Esophagus (tissue), 2 donors: Measurements from ENCODE around the gene LCNL1. TPM values are rescaled to one million over a fixed set of nuclear protein-coding genes. Genes with fewer than 3 reads are reported as not detected.

Experiments used
- H3K27ac ChIP-seq, 2 donors: one replicate each; pipeline ENCODE4 v1.5.1; 2013; ENCODE audit warnings: low read depth in 2 of 2, mild to moderate bottlenecking in 2 of 2, inconsistent platforms in 1 of 2, low read length in 1 of 2, moderate library complexity in 1 of 2
- H3K27me3 ChIP-seq, 2 donors: one replicate each; pipeline ENCODE4 v1.6.1; 2013; ENCODE audit warnings: low read length in 2 of 2, control low read depth in 1 of 2, mild to moderate bottlenecking in 1 of 2; ENCODE audit not compliant: insufficient read depth in 2 of 2, control insufficient read depth in 1 of 2
- H3K36me3 ChIP-seq, 2 donors: one replicate each; pipeline ENCODE4 v1.6.1; 2013; ENCODE audit warnings: low read length in 1 of 2; ENCODE audit not compliant: control insufficient read depth in 2 of 2, insufficient read depth in 2 of 2
- H3K4me1 ChIP-seq, 2 donors: one replicate each; pipeline ENCODE4 v1.6.1; 2013; ENCODE audit warnings: low read length in 1 of 2; ENCODE audit not compliant: control insufficient read depth in 2 of 2, insufficient read depth in 2 of 2
- H3K4me3 ChIP-seq, 2 donors: one replicate each; pipeline ENCODE4 v1.5.1; 2013; ENCODE audit warnings: low read length in 2 of 2, mild to moderate bottlenecking in 2 of 2, low read depth in 1 of 2, moderate library complexity in 1 of 2
- H3K9me3 ChIP-seq, 2 donors: one replicate each; pipeline ENCODE4 v1.6.1; 2013; ENCODE audit warnings: mild to moderate bottlenecking in 2 of 2, low read depth in 1 of 2, low read length in 1 of 2, moderate library complexity in 1 of 2; ENCODE audit not compliant: control insufficient read depth in 2 of 2, insufficient read depth in 1 of 2
- WGBS, 2 donors: extraction: QIAGEN DNeasy Blood & Tissue Kit; methylation state at CpG; one replicate each; pipeline ENCODE4 v1.1.7; 2013; 5-methylcytosine and 5-hydroxymethylcytosine counted together
- polyA plus RNA-seq, 2 donors: library from polyadenylated mRNA; stranded (reverse); fragments of 200-250 nt; gene quantifications; one replicate each; pipeline ENCODE4 v1.2.3, GENCODE V29; 2013
- donor health status: healthy with polysubstance abuse.
- donor health status: Bipolar disorder and iron deficiency.

LCNL1 gene
- polyA plus RNA-seq, 2 donors, result 0.20 to 0.55 TPM

GRCh38 chr9:137015976-137016375 is 33.2 kb downstream of the LCNL1 start:
- no peaks in the 10 kb centered on the region for H3K4me1 ChIP-seq
- peaks cover 0 to 31% of the 10 kb centered on the region in 2 donors for H3K36me3 ChIP-seq
- 96% methylated on average over 21 of the region's 21 CpGs for WGBS, 2 donors
- no peak overlapping the region for H3K27ac ChIP-seq
- H3K4me3 ChIP-seq, result no peak overlapping the region
- no peaks in the 10 kb centered on the region for H3K9me3 ChIP-seq
- H3K27me3 ChIP-seq, result no peaks in the 10 kb centered on the region

DNA sequence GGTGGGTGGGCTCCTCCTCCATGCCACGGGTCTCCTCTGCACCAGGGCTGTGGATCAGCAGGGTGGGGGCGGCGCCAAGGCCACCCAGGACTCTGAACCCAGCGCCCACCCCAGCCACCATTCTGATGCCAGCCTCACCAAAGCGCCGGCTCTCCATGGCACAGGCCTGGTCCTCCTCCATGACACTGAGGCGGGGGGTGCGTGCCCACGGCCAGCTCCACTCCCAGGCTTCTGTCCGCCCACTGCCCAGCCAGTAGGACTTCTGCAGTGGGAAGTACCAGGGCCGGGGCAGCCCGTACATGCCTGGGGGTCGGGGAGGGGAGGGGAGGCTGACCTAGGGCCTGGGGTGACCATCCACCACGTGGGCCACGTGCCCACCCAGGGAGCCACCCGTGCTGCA is 33.6 kb downstream of the LCNL1 start:
- H3K4me3 ChIP-seq, result no peak overlapping the region
- no peaks in the 10 kb centered on the region for H3K27me3 ChIP-seq
- WGBS, 2 donors, result 92 to 98% methylated on average over 16 of the region's 16 CpGs
- H3K36me3 ChIP-seq, result peaks cover 0 to 30% of the 10 kb centered on the region in 2 donors
- H3K4me1 ChIP-seq, result no peaks in the 10 kb centered on the region
- H3K9me3 ChIP-seq, result no peaks in the 10 kb centered on the region
- no peak overlapping the region for H3K27ac ChIP-seq

DNA sequence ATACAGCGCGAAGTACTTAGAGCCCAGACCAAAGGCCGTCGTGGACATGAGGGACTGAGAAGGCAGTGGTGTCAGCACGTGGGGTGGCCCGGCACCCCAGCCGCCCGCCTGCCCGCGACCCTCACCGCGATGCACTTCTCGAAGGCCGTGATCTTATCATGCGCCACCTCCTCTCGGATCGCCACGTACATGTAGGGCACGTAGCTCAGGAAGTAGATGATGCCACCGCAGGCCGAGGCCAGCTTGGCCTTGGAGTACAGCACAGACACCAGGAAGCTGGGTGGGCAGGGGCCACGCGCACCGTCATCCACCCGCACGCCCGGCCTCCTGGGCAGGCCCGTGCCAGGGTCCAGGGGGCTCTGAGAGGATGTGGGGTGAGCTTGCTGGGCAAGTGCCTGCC is 34.3 kb downstream of the LCNL1 start:
- Histone ChIP-seq H3K27ac (no peak overlapping the region), H3K4me1 (no peaks in the 10 kb centered on the region), H3K4me3 (no peak overlapping the region), H3K9me3 (peaks cover 0 to 3% of the 10 kb centered on the region in 2 donors), H3K36me3 (peaks cover 0 to 27% of the 10 kb centered on the region in 2 donors), H3K27me3 (no peaks in the 10 kb centered on the region)
- WGBS, 2 donors, result 97 to 98% methylated on average over 28 of the region's 28 CpGs

GRCh38 chr9:137017791-137018497 is 35.2 kb downstream of the LCNL1 start:
- peaks cover 0 to 23% of the 10 kb centered on the region in 2 donors for H3K36me3 ChIP-seq
- H3K9me3 ChIP-seq, result peaks cover 0 to 3% of the 10 kb centered on the region in 2 donors
- no peaks in the 10 kb centered on the region for H3K4me1 ChIP-seq
- H3K27me3 ChIP-seq, result no peaks in the 10 kb centered on the region
- no peak overlapping the region for H3K4me3 ChIP-seq
- no peak overlapping the region for H3K27ac ChIP-seq
- WGBS, 2 donors, result 91 to 93% methylated on average over 45 of the region's 45 CpGs

- Histone ChIP-seq H3K4me3 (no peak overlapping the region), H3K27ac (no peak overlapping the region), H3K27me3 (no peaks in the 10 kb centered on the region), H3K36me3 (peaks cover 0 to 25% of the 10 kb centered on the region in 2 donors), H3K4me1 (no peaks in the 10 kb centered on the region), H3K9me3 (peaks cover 0 to 3% of the 10 kb centered on the region in 2 donors)
- WGBS, 2 donors, result 77 to 82% methylated on average over 36 of the region's 36 CpGs
These were observed 36.2 kb downstream of the LCNL1 start for GRCh38 chr9:137018761-137019559.

DNA sequence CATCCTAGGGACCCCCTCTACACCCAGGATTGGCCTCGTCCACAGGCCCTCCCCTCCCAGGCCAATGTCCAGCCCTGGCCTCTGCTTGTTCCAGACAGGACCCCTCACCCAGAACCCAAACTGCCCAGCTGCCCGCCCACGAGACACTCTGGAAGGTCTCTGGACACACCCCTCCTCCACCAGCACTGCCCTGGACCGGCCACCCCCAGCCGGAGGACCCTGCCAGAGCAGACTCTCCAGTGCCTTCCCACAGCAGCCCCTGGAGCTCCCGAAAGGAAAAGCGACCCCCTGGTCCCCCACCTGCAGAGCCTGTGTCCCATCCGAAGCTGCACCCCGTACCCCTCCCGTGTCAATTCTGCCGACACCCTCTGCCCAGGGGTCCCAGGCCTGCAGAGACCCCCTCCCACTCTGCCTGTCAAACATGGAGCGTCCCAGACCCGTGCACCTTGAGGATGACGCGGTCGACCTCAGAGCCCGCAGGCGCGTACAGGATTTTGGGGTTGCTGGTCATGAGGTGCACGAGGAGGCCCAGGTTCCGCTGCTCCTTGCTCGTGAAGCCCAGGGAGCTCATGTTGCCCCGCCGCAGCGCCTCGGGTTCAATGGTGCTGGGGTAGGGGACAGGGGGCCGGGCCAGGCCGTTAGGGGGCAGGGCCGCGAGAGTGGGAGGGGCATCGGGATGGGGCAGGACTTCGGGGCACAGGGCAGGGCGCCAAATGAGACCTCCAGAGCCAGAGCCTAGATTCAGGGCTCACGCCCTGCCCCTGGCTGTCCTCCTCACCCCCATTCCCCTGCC is 37.3 kb downstream of the LCNL1 start:
- H3K27me3 ChIP-seq, result no peaks in the 10 kb centered on the region
- peaks cover 0 to 3% of the 10 kb centered on the region in 2 donors for H3K9me3 ChIP-seq
- H3K27ac ChIP-seq, result no peak overlapping the region
- H3K4me3 ChIP-seq, result no peak overlapping the region
- WGBS, 2 donors, result 94% methylated on average over 34 of the region's 34 CpGs
- peaks cover 0 to 25% of the 10 kb centered on the region in 2 donors for H3K36me3 ChIP-seq
- H3K4me1 ChIP-seq, result no peaks in the 10 kb centered on the region

- Histone ChIP-seq H3K4me3 (no peak overlapping the region), H3K9me3 (peaks cover 0 to 3% of the 10 kb centered on the region in 2 donors), H3K27me3 (no peaks in the 10 kb centered on the region), H3K4me1 (peaks cover 0 to 7% of the 10 kb centered on the region in 2 donors), H3K27ac (no peak overlapping the region), H3K36me3 (peaks cover 0 to 22% of the 10 kb centered on the region in 2 donors)
- 94 to 95% methylated on average over 31 to 32 of the region's 32 CpGs for WGBS, 2 donors
These were observed 38.2 kb downstream of the LCNL1 start for GRCh38 chr9:137020771-137021567.

- Histone ChIP-seq H3K4me3 (no peak overlapping the region), H3K27ac (no peak overlapping the region), H3K27me3 (no peaks in the 10 kb centered on the region), H3K9me3 (peaks cover 0 to 3% of the 10 kb centered on the region in 2 donors), H3K4me1 (peaks cover 0 to 8% of the 10 kb centered on the region in 2 donors), H3K36me3 (peaks cover 0 to 17% of the 10 kb centered on the region in 2 donors)
- 91 to 92% methylated on average over 6 of the region's 6 CpGs for WGBS, 2 donors
These were observed 38.8 kb downstream of the LCNL1 start for GRCh38 chr9:137021568-137021978.
